Measurements from ENCODE around the gene KLHL2. TPM values are rescaled to one million over a fixed set of nuclear protein-coding genes. Genes with fewer than 3 reads are reported as not detected.
A peak's percentile ranks its signal among the peaks of the same experiment; 100 is the strongest.

KLHL2 gene
- total and polyA plus RNA-seq, 2 of the 13 experiments (the other 11 are each of a cell fraction or from before 2014, with no cell fraction given) = 9.2 to 17.6 TPM

DNA sequence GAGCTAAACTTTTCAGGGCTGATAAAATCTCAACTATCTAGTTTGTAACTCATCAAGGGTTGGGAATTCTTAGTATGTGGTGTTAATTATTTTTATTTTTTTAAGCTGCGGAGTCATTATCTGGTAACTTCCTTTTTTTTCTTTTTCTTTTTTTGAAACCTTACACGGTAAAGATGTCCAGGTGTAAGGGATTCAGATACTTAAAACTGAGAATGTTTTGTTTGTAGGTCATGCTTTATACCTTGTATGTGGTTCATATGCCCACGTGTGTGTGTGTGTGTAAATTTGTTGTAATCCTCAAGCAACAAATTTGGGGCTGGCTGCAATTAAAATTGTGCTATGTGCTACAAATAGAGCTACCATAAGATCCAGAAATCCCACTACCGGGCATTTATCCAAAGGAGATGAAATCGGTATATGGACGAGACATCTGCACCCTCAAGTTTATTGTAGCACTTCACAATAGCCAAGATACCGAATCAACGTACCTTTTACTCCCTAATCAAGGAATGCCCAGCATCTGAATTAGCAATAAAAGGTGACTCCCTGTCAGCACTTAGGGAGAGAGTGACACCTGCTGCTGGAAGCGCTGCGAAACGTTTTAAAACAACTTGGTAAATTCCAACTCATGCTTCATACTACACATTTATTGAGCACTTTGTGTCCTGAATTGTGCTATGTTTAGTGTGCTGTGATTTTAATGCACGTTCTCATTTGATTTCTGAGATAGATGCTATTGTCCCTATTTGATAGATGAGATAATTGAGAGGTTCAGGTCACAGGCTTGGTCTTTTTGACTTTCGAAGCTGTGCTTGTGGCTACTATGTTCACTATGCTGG is 136.2 kb downstream of the KLHL2 start (continued):
- TF ChIP-seq AKNA (CRISPR knock-in tag; IDR thresholded peaks at IDR 0.05; ENCODE audit: borderline replicate concordance) = peak; percentile 44; the same call in 1 of the 2 replicates
- no peak for TF ChIP-seq FOXM1 (CRISPR knock-in tag; IDR thresholded peaks at IDR 0.05)
- no peak for TF ChIP-seq EEA1 (CRISPR knock-in tag; IDR thresholded peaks at IDR 0.05; ENCODE audit: borderline replicate concordance)
- no peak for TF ChIP-seq ZNF333 (CRISPR knock-in tag; IDR thresholded peaks at IDR 0.05; ENCODE audit: borderline replicate concordance)
- peak; percentile 47; the same call in 1 of the 2 replicates for TF ChIP-seq ZNF367 (CRISPR knock-in tag; IDR thresholded peaks at IDR 0.05; ENCODE audit: borderline replicate concordance)
- TF ChIP-seq, protein P1, sequence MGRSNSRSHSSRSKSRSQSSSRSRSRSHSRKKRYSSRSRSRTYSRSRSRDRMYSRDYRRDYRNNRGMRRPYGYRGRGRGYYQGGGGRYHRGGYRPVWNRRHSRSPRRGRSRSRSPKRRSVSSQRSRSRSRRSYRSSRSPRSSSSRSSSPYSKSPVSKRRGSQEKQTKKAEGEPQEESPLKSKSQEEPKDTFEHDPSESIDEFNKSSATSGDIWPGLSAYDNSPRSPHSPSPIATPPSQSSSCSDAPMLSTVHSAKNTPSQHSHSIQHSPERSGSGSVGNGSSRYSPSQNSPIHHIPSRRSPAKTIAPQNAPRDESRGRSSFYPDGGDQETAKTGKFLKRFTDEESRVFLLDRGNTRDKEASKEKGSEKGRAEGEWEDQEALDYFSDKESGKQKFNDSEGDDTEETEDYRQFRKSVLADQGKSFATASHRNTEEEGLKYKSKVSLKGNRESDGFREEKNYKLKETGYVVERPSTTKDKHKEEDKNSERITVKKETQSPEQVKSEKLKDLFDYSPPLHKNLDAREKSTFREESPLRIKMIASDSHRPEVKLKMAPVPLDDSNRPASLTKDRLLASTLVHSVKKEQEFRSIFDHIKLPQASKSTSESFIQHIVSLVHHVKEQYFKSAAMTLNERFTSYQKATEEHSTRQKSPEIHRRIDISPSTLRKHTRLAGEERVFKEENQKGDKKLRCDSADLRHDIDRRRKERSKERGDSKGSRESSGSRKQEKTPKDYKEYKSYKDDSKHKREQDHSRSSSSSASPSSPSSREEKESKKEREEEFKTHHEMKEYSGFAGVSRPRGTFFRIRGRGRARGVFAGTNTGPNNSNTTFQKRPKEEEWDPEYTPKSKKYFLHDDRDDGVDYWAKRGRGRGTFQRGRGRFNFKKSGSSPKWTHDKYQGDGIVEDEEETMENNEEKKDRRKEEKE (IDR thresholded peaks at IDR 0.05) = no peak
- TF ChIP-seq STAT6 (CRISPR knock-in tag; IDR thresholded peaks at IDR 0.05; ENCODE audit: borderline replicate concordance) = no peak
- TF ChIP-seq ZNF549 (CRISPR knock-in tag; IDR thresholded peaks at IDR 0.05) = no peak
- no peak for TF ChIP-seq TCF7 (IDR thresholded peaks at IDR 0.05; ENCODE audit: low read depth)
- TF ChIP-seq, protein P2, sequence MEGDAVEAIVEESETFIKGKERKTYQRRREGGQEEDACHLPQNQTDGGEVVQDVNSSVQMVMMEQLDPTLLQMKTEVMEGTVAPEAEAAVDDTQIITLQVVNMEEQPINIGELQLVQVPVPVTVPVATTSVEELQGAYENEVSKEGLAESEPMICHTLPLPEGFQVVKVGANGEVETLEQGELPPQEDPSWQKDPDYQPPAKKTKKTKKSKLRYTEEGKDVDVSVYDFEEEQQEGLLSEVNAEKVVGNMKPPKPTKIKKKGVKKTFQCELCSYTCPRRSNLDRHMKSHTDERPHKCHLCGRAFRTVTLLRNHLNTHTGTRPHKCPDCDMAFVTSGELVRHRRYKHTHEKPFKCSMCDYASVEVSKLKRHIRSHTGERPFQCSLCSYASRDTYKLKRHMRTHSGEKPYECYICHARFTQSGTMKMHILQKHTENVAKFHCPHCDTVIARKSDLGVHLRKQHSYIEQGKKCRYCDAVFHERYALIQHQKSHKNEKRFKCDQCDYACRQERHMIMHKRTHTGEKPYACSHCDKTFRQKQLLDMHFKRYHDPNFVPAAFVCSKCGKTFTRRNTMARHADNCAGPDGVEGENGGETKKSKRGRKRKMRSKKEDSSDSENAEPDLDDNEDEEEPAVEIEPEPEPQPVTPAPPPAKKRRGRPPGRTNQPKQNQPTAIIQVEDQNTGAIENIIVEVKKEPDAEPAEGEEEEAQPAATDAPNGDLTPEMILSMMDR (CRISPR knock-in tag; IDR thresholded peaks at IDR 0.05) = peak; percentile 62
- TF ChIP-seq GFI1 (CRISPR knock-in tag; IDR thresholded peaks at IDR 0.05; ENCODE audit: borderline replicate concordance) = 0 out of 2 replicates have a peak, but pooled peaks have one; percentile 30
- TF ChIP-seq PAWR (CRISPR knock-in tag; IDR thresholded peaks at IDR 0.05; ENCODE audit: borderline replicate concordance) = no peak
- TF ChIP-seq JUND (CRISPR knock-in tag; IDR thresholded peaks at IDR 0.05) = no peak
- TF ChIP-seq, protein P3, sequence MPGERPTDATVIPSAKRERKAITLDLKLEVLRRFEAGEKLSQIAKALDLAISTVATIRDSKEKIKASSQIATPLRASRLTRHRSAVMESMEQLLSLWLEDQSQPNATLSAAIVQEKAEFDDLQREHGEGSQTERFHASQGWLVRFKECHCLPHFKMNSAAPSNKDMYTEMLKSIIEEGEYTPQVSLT (CRISPR knock-in tag; IDR thresholded peaks at IDR 0.05; ENCODE audit: borderline replicate concordance, low read depth) = no peak
- TF ChIP-seq MBNL3 (CRISPR knock-in tag; conservative IDR thresholded peaks at IDR 0.05) = no peak
